ENCODE data around the gene CFAP43. TPM values are rescaled to one million over a fixed set of nuclear protein-coding genes. Genes with fewer than 3 reads are reported as not detected.

Gene CFAP43
- total and polyA plus RNA-seq, 12 donors: 0.06 to 0.37 (median 0.12) TPM; not detected in 6

DNA sequence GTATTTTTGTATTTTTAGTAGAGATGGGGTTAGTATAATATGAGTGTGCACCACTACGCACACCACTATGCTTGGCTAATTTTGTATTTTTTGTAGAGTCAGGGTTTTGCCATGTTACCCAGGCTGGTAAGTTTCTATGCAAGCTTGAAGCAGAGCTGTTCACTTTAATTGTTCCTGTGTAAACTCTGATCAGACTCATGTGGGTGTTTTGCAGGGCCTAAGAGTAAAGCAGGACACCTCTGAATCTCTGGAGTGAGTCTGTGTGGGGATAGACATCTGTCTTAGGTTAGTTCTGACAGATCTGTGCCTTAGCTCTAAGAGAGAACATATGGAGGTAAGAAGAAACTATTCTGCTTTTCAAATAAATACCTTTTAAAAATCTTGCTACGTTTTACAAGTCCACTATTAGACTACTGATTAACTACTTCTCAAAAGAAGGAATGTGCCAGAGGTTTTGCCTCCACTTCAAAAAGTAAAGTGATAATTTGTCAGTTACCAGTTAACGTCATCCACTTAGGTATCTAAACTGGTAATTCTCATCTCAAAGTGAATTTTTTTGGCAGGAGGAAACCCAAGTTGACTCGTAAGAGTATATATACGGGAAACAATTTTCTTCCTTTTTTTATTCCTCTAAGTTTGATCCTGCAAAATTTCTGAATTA, 147.6 kb downstream of the CFAP43 start:
- Histone ChIP-seq H3K4me3 (no peak overlapping the region), H3K36me3 (no peaks in the 10 kb centered on the region), H3K4me1 (no peaks in the 10 kb centered on the region), H3K27me3 (no peaks in the 10 kb centered on the region), H3K27ac (no peak overlapping the region), H3K9me3 (no peaks in the 10 kb centered on the region)
- 76 to 81% methylated on average over 5 of the region's 5 CpGs for WGBS, 2 donors
- ATAC-seq: no peak
- intact Hi-C loops (cut with DNase I): no loop called here
- DNase-seq: no peak
- TF ChIP-seq CTCF (IDR thresholded peaks at IDR 0.05): no peak

- peaks cover 0 to 9% (median 5%) of the 10 kb centered on the region in 9 donors for H3K4me1 ChIP-seq
- no peaks in the 10 kb centered on the region for H3K9me3 ChIP-seq
- H3K4me3 ChIP-seq: no peak overlapping the region
- H3K27me3 ChIP-seq: no peaks in the 10 kb centered on the region
- no peak for TF ChIP-seq CTCF (IDR thresholded peaks at IDR 0.05)
- intact Hi-C loops (cut with DNase I): no loop called here
- ATAC-seq: no peak
- WGBS, 2 donors: 86 to 87% methylated on average over 5 of the region's 5 CpGs
- DNase-seq: no peak
- no peak overlapping the region for H3K27ac ChIP-seq
- no peaks in the 10 kb centered on the region for H3K36me3 ChIP-seq
Measured at GRCh38 chr10:104081998-104082397, 150.2 kb downstream of the CFAP43 start.

DNA sequence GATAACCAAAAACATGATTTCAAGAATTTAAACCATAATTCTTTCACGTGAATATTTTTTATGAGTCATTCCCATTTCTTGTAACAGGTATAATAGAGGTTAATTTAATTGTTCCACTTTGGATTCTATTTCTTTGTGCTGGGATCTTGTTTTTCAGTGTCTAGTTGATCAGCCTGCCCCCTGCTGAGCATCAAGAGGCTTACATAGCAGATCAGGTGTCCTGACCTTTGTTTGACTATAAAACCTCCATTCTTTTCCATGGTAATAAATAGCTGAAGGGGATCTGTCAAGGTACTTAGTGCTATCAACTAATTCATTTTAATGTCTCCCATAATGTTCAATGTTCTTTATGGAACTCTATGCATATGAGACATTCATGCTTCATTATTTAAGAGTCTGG, 151.4 kb downstream of the CFAP43 start:
- TF ChIP-seq CTCF (IDR thresholded peaks at IDR 0.05): peak in 7 of 9 donors; percentile 25 to 51 (median 43)
- H3K4me3 ChIP-seq: no peak overlapping the region
- no peak for DNase-seq
- H3K36me3 ChIP-seq: no peaks in the 10 kb centered on the region
- H3K9me3 ChIP-seq: no peaks in the 10 kb centered on the region
- no peak overlapping the region for H3K27ac ChIP-seq
- intact Hi-C loops (cut with DNase I): no loop called here
- peaks cover 0 to 18% (median 12%) of the 10 kb centered on the region in 9 donors for H3K4me1 ChIP-seq
- no peaks in the 10 kb centered on the region for H3K27me3 ChIP-seq
- no peak for ATAC-seq
- WGBS, 2 donors: 51 to 61% methylated on average over 1 of the region's 1 CpG

Small RNA genes lying within 50 kb of the gene (microRNA-seq; reads per million reads assigned to microRNA genes)
- gene MIR4482 (0 to 0.51 reads per million in 2 donors), gene MIR609 (0 reads per million in 2 donors)

Other genes starting within 250 kb of the CFAP43 start
- under 1 TPM in 4 of 10 donors, not detected in 6; 0.10 to 0.39 (median 0.16) TPM for gene COL17A1, start 146.5 kb downstream of the CFAP43 start, total RNA-seq
- under 1 TPM; 0.15 to 0.36 TPM for gene COL17A1, start 146.5 kb downstream of the CFAP43 start, polyA plus RNA-seq
- gene SFR1, start 110.2 kb downstream of the CFAP43 start, total RNA-seq: 10 to 100 TPM in 1 of 10 donors, 1 to 10 TPM in 9; 4.4 to 10.4 (median 6.7) TPM
- gene SFR1, start 110.2 kb downstream of the CFAP43 start, polyA plus RNA-seq: 10 to 100 TPM in 1 of 2 donors, 1 to 10 TPM in 1; 7.5 to 12.1 TPM
- 100 to 1,000 TPM; 161 to 372 (median 220) TPM for gene GSTO1, start 22.5 kb upstream of the CFAP43 start, total RNA-seq
- 100 to 1,000 TPM; 339 to 570 TPM for gene GSTO1, start 22.5 kb upstream of the CFAP43 start, polyA plus RNA-seq
- gene GSTO2, start 36.8 kb upstream of the CFAP43 start, total RNA-seq: 1 to 10 TPM in 4 of 10 donors, under 1 TPM in 6; 0.57 to 1.6 (median 0.97) TPM
- gene GSTO2, start 36.8 kb upstream of the CFAP43 start, polyA plus RNA-seq: under 1 TPM; 0.25 to 0.51 TPM
- 10 to 100 TPM; 18.6 to 87.2 (median 35.9) TPM for gene ITPRIP, start 106.1 kb upstream of the CFAP43 start, total RNA-seq
- gene ITPRIP, start 106.1 kb upstream of the CFAP43 start, polyA plus RNA-seq: 10 to 100 TPM; 17.5 to 41.6 TPM
- 1 to 10 TPM; 1.3 to 5.8 (median 3.0) TPM for gene CFAP58, start 121.5 kb upstream of the CFAP43 start, total RNA-seq
- gene CFAP58, start 121.5 kb upstream of the CFAP43 start, polyA plus RNA-seq: 1 to 10 TPM in 1 of 2 donors, under 1 TPM in 1; 0.58 to 3.6 TPM